C4-2B (cell line): ENCODE measurements around the gene HOXB8.

ENCODE experiments used
- H3K27ac ChIP-seq: fragments of 450-650 bp; 2 replicates; pipeline ENCODE4 v1.5.1; 2017
- CTCF ChIP-seq: fragments of 450-650 bp; conservative IDR thresholded peaks from 2 replicates; pipeline ENCODE4 v1.5.1; 2017; ENCODE audit warnings: mild to moderate bottlenecking
- ZFX ChIP-seq: fragments of 450-650 bp; IDR thresholded peaks from 2 replicates; pipeline ENCODE4 v1.6.1; 2017

The HOXB8 gene

GRCh38 chr17:48564188-48565021 lies 50.7 kb downstream of the HOXB8 start:
- TF ChIP-seq CTCF: no peak
- TF ChIP-seq ZFX: no peak
- no peak overlapping the region for H3K27ac ChIP-seq

- H3K27ac ChIP-seq: no peak overlapping the region
Observed at GRCh38 chr17:48563867-48564187, 51.3 kb downstream of the HOXB8 start.

GRCh38 chr17:48563385-48563838 lies 51.7 kb downstream of the HOXB8 start:
- H3K27ac ChIP-seq: no peak overlapping the region
- TF ChIP-seq ZFX: no peak
- TF ChIP-seq CTCF: no peak

More at GRCh38 chr17:48563867-48564187, 51.3 kb downstream of the HOXB8 start:
- TF ChIP-seq CTCF (no peak), ZFX (no peak)

- no peak for TF ChIP-seq CTCF
- no peak for TF ChIP-seq ZFX
- no peak overlapping the region for H3K27ac ChIP-seq
Observed at GRCh38 chr17:48562934-48563333, 52.2 kb downstream of the HOXB8 start.
